HCEC 1CT (cell line): ENCODE measurements around the gene TUBA1B.
"Not testable (repeated sequence)": the region's sequence is repeated elsewhere in the genome, so short reads cannot be mapped to it uniquely, and the experiment has no call there.

Source experiments
- DNase-seq: peaks from one replicate; pipeline ENCODE4 v3.0.0-alpha.2; 2017

TUBA1B gene

GRCh38 chr12:49131051-49131893, at the start of gene TUBA1B:
TSS of gene TUBA1B (minus strand) at chr12:49131395. CDS start at chr12:49131300, 95 bp downstream.
- peak; percentile 82 for DNase-seq

- DNase-seq = no peak
Observed at GRCh38 chr12:49174218-49174617, 43.0 kb upstream of the TUBA1B start.

GRCh38 chr12:49170924-49171323, 39.7 kb upstream of the TUBA1B start:
- DNase-seq = no peak

GRCh38 chr12:49165114-49165513, 33.9 kb upstream of the TUBA1B start:
- no peak for DNase-seq

GRCh38 chr12:49161901-49162300, 30.7 kb upstream of the TUBA1B start:
- not testable (repeated sequence) for DNase-seq

- DNase-seq = no peak
Observed at GRCh38 chr12:49161092-49161795, 30.0 kb upstream of the TUBA1B start.

- DNase-seq = no peak
Observed at GRCh38 chr12:49160399-49160798, 29.2 kb upstream of the TUBA1B start.

GRCh38 chr12:49154221-49154620, 23.0 kb upstream of the TUBA1B start:
- DNase-seq = no peak

GRCh38 chr12:49147384-49147783, 16.2 kb upstream of the TUBA1B start:
- DNase-seq = no peak

- DNase-seq = no peak
Observed at GRCh38 chr12:49146406-49146805, 15.2 kb upstream of the TUBA1B start.

GRCh38 chr12:49144384-49144783, 13.2 kb upstream of the TUBA1B start:
- no peak for DNase-seq

GRCh38 chr12:49138999-49139398, 7.8 kb upstream of the TUBA1B start:
- DNase-seq = no peak

GRCh38 chr12:49138587-49138986, 7.4 kb upstream of the TUBA1B start:
- DNase-seq = no peak

GRCh38 chr12:49137476-49137875, 6.3 kb upstream of the TUBA1B start:
- DNase-seq = no peak

GRCh38 chr12:49136997-49137396, 5.8 kb upstream of the TUBA1B start:
- not testable (repeated sequence) for DNase-seq

- DNase-seq = no peak
Observed at GRCh38 chr12:49133590-49133989, 2.4 kb upstream of the TUBA1B start.

GRCh38 chr12:49133014-49133413, 1.8 kb upstream of the TUBA1B start:
- DNase-seq = no peak

- peak; percentile 66 for DNase-seq
Observed at GRCh38 chr12:49131894-49132461, 783 bp upstream of the TUBA1B start.

GRCh38 chr12:49130151-49131050, 794 bp downstream of the TUBA1B start:
- peak; percentile 92 for DNase-seq

- DNase-seq = no peak
Observed at GRCh38 chr12:49129332-49130150, 1.7 kb downstream of the TUBA1B start.

- DNase-seq = not testable (repeated sequence)
Observed at GRCh38 chr12:49127971-49128370, 3.2 kb downstream of the TUBA1B start.
